ENCODE measurements around the gene PADI3. TPM values are rescaled to one million over a fixed set of nuclear protein-coding genes. Genes with fewer than 3 reads are reported as not detected.

PADI3 gene
- total and polyA plus RNA-seq, 4 donors: 0.13 TPM; not detected in 3

- peaks cover 0 to 2% (median 0%) of the 10 kb centered on the region in 4 donors for H3K9me3 ChIP-seq (ENCODE audit: control insufficient read depth in 4 of 4, insufficient read depth in 3 of 4, low read length in 3 of 4)
- WGBS, 2 donors: 88 to 92% methylated on average over 23 of the region's 23 CpGs
- DNase-seq (no peak), ATAC-seq (ENCODE audit: insufficient read depth, low FRiP score) (no peak)
- H3K27me3 ChIP-seq (ENCODE audit: control insufficient read depth in 3 of 3, insufficient read depth in 3 of 3, low read length in 2 of 3): no peaks in the 10 kb centered on the region
- no peak overlapping the region for H3K4me3 ChIP-seq
- H3K36me3 ChIP-seq (ENCODE audit: control insufficient read depth in 4 of 4, insufficient read depth in 4 of 4, low read length in 4 of 4): no peaks in the 10 kb centered on the region
- no peak for TF ChIP-seq CTCF (IDR thresholded peaks at IDR 0.05; ENCODE audit: control extremely low read depth, extremely low read depth)
- H3K9ac ChIP-seq (ENCODE audit: insufficient read depth in 1 of 2, low read length in 2 of 2): no peak overlapping the region
- no peak overlapping the region for H3K27ac ChIP-seq (ENCODE audit: low read depth in 1 of 2, low read length in 1 of 2)
- H3K4me1 ChIP-seq (ENCODE audit: control insufficient read depth in 5 of 5, insufficient read depth in 5 of 5, low read length in 5 of 5): no peaks in the 10 kb centered on the region
Measured at GRCh38 chr1:17270891-17271765, 22.2 kb downstream of the PADI3 start.

- Histone ChIP-seq H3K36me3 (ENCODE audit: control insufficient read depth in 4 of 4, insufficient read depth in 4 of 4, low read length in 4 of 4) (no peaks in the 10 kb centered on the region), H3K27ac (ENCODE audit: low read depth in 1 of 2, low read length in 1 of 2) (no peak overlapping the region), H3K27me3 (ENCODE audit: control insufficient read depth in 3 of 3, insufficient read depth in 3 of 3, low read length in 2 of 3) (no peaks in the 10 kb centered on the region), H3K4me3 (no peak overlapping the region), H3K9me3 (ENCODE audit: control insufficient read depth in 4 of 4, insufficient read depth in 3 of 4, low read length in 3 of 4) (no peaks in the 10 kb centered on the region), H3K9ac (ENCODE audit: insufficient read depth in 1 of 2, low read length in 2 of 2) (no peak overlapping the region), H3K4me1 (ENCODE audit: control insufficient read depth in 5 of 5, insufficient read depth in 5 of 5, low read length in 5 of 5) (no peaks in the 10 kb centered on the region)
- DNase-seq: no peak
- no peak for ATAC-seq (ENCODE audit: insufficient read depth, low FRiP score)
- TF ChIP-seq CTCF (IDR thresholded peaks at IDR 0.05; ENCODE audit: control extremely low read depth, extremely low read depth): no peak
- 86 to 94% methylated on average over 6 of the region's 6 CpGs for WGBS, 2 donors
Measured at GRCh38 chr1:17272066-17272465, 23.2 kb downstream of the PADI3 start.

GRCh38 chr1:17272646-17273045 lies 23.7 kb downstream of the PADI3 start:
- no peaks in the 10 kb centered on the region for H3K27me3 ChIP-seq (ENCODE audit: control insufficient read depth in 3 of 3, insufficient read depth in 3 of 3, low read length in 2 of 3)
- H3K36me3 ChIP-seq (ENCODE audit: control insufficient read depth in 4 of 4, insufficient read depth in 4 of 4, low read length in 4 of 4): no peaks in the 10 kb centered on the region
- ATAC-seq (ENCODE audit: insufficient read depth, low FRiP score): no peak
- no peak overlapping the region for H3K4me3 ChIP-seq
- no peaks in the 10 kb centered on the region for H3K9me3 ChIP-seq (ENCODE audit: control insufficient read depth in 4 of 4, insufficient read depth in 3 of 4, low read length in 3 of 4)
- no peak overlapping the region for H3K9ac ChIP-seq (ENCODE audit: insufficient read depth in 1 of 2, low read length in 2 of 2)
- no peak for TF ChIP-seq CTCF (IDR thresholded peaks at IDR 0.05; ENCODE audit: control extremely low read depth, extremely low read depth)
- no peak overlapping the region for H3K27ac ChIP-seq (ENCODE audit: low read depth in 1 of 2, low read length in 1 of 2)
- DNase-seq: no peak
- WGBS, 2 donors: 49 to 54% methylated on average over 4 of the region's 4 CpGs
- H3K4me1 ChIP-seq (ENCODE audit: control insufficient read depth in 5 of 5, insufficient read depth in 5 of 5, low read length in 5 of 5): no peaks in the 10 kb centered on the region

Measured in lung (tissue), 12 donors.